WERI-Rb-1 (cell line): Measurements from ENCODE around the gene PRKAG2.

Experiments
- DNase-seq: peaks from one replicate; pipeline ENCODE4 v3.0.0-alpha.2; 2020
- H3K27ac ChIP-seq: fragments of 250-450 bp; sonication (Bioruptor Pico); 2 replicates; pipeline ENCODE4 v1.5.1; 2020; ENCODE audit warnings: mild to moderate bottlenecking, moderate library complexity
- H3K27me3 ChIP-seq: fragments of 250-450 bp; sonication (Bioruptor Pico); 2 replicates; pipeline ENCODE4 v1.5.1; 2021; ENCODE audit warnings: mild to moderate bottlenecking, low read depth, moderate library complexity; ENCODE audit not compliant: insufficient read depth, severe bottlenecking
- H3K36me3 ChIP-seq: fragments of 250-450 bp; sonication (Bioruptor Pico); 2 replicates; pipeline ENCODE4 v1.5.1; 2020; ENCODE audit warnings: mild to moderate bottlenecking, moderate library complexity
- H3K4me3 ChIP-seq: 2 replicates; pipeline ENCODE4 v1.5.1; 2011; ENCODE audit warnings: low read depth, mild to moderate bottlenecking, control low read depth, low read length
- H3K9me3 ChIP-seq: fragments of 250-450 bp; sonication (Bioruptor Pico); 2 replicates; pipeline ENCODE4 v1.5.1; 2021; ENCODE audit warnings: mild to moderate bottlenecking, moderate library complexity; ENCODE audit not compliant: severe bottlenecking
- CTCF ChIP-seq: IDR thresholded peaks from 2 replicates; pipeline ENCODE4 v1.5.1; 2011; ENCODE audit warnings: low read depth, mild to moderate bottlenecking, control low read depth, inconsistent platforms, low read length

PRKAG2 gene

GRCh38 chr7:151809864-151810170 is 67.1 kb downstream of the PRKAG2 start:
- H3K4me3 ChIP-seq = no peak overlapping the region
- no peak for TF ChIP-seq CTCF
- H3K27me3 ChIP-seq = no peaks in the 10 kb centered on the region
- DNase-seq = no peak
- no peak overlapping the region for H3K27ac ChIP-seq
- H3K9me3 ChIP-seq = no peaks in the 10 kb centered on the region
- no peaks in the 10 kb centered on the region for H3K36me3 ChIP-seq

DNA sequence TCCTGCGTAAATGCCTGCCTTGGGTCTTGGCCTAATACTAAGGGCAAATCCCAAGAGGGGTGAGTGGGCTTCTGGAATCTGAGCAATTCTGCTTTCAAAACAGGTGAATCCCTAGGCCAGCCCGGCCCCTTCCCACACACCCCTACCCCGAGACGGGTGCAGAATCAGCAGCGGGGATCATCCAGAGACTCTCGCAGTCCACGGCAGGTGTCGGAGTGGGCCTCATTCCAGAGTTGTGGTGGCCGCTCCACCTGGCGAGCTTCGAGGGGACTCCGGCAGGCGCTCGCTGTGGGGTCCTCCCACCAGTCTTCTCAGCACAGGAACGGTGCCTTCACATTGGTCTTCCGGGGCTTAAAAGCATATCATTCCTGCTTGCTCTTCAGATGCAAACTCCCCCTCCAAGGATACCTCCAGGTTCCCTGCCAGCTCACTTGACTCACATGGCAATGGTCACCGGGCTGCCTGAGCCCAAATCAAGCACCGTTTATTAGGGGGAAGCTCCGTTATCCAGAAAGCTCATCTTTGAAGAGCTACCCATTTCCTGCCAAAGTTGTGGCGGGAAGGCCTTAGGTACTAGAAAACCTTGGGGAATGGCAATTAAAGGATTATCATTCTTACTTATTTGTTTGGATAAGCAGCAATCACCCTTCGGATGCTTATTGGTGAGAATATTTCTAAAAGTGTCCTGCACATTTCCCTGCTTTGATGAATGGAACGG is 67.6 kb downstream of the PRKAG2 start:
- Histone ChIP-seq H3K27ac (no peak overlapping the region), H3K9me3 (no peaks in the 10 kb centered on the region), H3K27me3 (no peaks in the 10 kb centered on the region), H3K36me3 (no peaks in the 10 kb centered on the region), H3K4me3 (no peak overlapping the region)
- no peak for TF ChIP-seq CTCF
- DNase-seq = no peak

- Histone ChIP-seq H3K36me3 (no peaks in the 10 kb centered on the region), H3K27ac (peak overlapping the region; percentile 50), H3K4me3 (no peak overlapping the region), H3K9me3 (no peaks in the 10 kb centered on the region), H3K27me3 (no peaks in the 10 kb centered on the region)
- TF ChIP-seq CTCF = no peak
- DNase-seq = peak; percentile 54
Measured at GRCh38 chr7:151808400-151809145, 68.3 kb downstream of the PRKAG2 start.

DNA sequence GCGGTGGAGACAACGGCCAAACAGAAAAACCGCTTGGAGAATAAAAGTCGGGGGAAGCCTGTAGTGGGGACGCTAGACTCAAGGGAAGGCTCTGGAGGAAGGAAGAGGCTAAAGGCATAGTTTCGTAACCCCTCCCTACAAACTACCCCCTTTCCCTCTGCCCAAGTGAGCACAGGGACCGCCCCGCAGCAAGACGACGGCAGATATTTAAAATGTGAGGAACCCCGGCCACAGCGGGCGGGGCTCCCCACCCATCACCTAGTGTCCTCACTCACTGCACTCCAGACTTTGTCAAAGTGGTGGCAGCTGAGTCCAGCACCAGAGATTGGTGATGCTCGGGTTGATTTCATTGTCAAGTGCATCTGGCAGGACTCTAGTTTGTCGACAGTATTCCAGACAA is 69.1 kb downstream of the PRKAG2 start:
- H3K4me3 ChIP-seq = no peak overlapping the region
- H3K27ac ChIP-seq = no peak overlapping the region
- no peak for TF ChIP-seq CTCF
- H3K27me3 ChIP-seq = no peaks in the 10 kb centered on the region
- H3K36me3 ChIP-seq = no peaks in the 10 kb centered on the region
- DNase-seq = no peak
- H3K9me3 ChIP-seq = no peaks in the 10 kb centered on the region

GRCh38 chr7:151806952-151807775 is 69.8 kb downstream of the PRKAG2 start:
- TF ChIP-seq CTCF = no peak
- no peak overlapping the region for H3K27ac ChIP-seq
- no peak overlapping the region for H3K4me3 ChIP-seq
- no peaks in the 10 kb centered on the region for H3K36me3 ChIP-seq
- no peak for DNase-seq
- no peaks in the 10 kb centered on the region for H3K9me3 ChIP-seq
- no peaks in the 10 kb centered on the region for H3K27me3 ChIP-seq
